ENCODE measurements around the gene ZFAND3.
A peak's percentile ranks its signal among the peaks of the same experiment; 100 is the strongest.

ZFAND3 gene

GRCh38 chr6:37785002-37785662 lies 34.4 kb upstream of the ZFAND3 start:
- TF ChIP-seq FOXM1 (IDR thresholded peaks at IDR 0.05; ENCODE audit: borderline replicate concordance) (no peak), ZNF384 (IDR thresholded peaks at IDR 0.05) (no peak), HDGF (IDR thresholded peaks at IDR 0.05; ENCODE audit: borderline replicate concordance) (no peak), SP1 (IDR thresholded peaks at IDR 0.05) (no peak), BHLHE40 (IDR thresholded peaks at IDR 0.05; ENCODE audit: borderline replicate concordance) (no peak), FOXA1 (IDR thresholded peaks at IDR 0.05) (no peak), PKNOX1 (IDR thresholded peaks at IDR 0.05) (no peak), CTBP1 (IDR thresholded peaks at IDR 0.05; ENCODE audit: borderline replicate concordance) (no peak), LEF1 (IDR thresholded peaks at IDR 0.05; ENCODE audit: borderline replicate concordance) (no peak), ARNT (IDR thresholded peaks at IDR 0.05) (no peak), TARDBP (IDR thresholded peaks at IDR 0.05) (no peak)
- POLR2A ChIA-PET: no interaction called here
- CTCF ChIA-PET: no interaction called here
- DNase-seq (ENCODE audit: extremely low spot score): no peak

- ChIA-PET POLR2A (no interaction called here), CTCF (no interaction called here)
- DNase-seq (ENCODE audit: extremely low spot score): no peak
- no peak for TF ChIP-seq BHLHE40 (IDR thresholded peaks at IDR 0.05; ENCODE audit: borderline replicate concordance)
- no peak for TF ChIP-seq ELF4 (IDR thresholded peaks at IDR 0.05)
- no peak for TF ChIP-seq FOXA1 (IDR thresholded peaks at IDR 0.05)
- TF ChIP-seq L3MBTL2 (conservative IDR thresholded peaks at IDR 0.05): no peak
- TF ChIP-seq NFRKB (IDR thresholded peaks at IDR 0.05): no peak
- no peak for TF ChIP-seq FOXM1 (IDR thresholded peaks at IDR 0.05; ENCODE audit: borderline replicate concordance)
- TF ChIP-seq ARNT (IDR thresholded peaks at IDR 0.05): no peak
- no peak for TF ChIP-seq ZNF384 (IDR thresholded peaks at IDR 0.05)
- no peak for TF ChIP-seq SP1 (IDR thresholded peaks at IDR 0.05)
- no peak for TF ChIP-seq HDGF (IDR thresholded peaks at IDR 0.05; ENCODE audit: borderline replicate concordance)
- no peak for TF ChIP-seq FOXK2 (IDR thresholded peaks at IDR 0.05)
- TF ChIP-seq TARDBP (IDR thresholded peaks at IDR 0.05): no peak
- TF ChIP-seq LEF1 (IDR thresholded peaks at IDR 0.05; ENCODE audit: borderline replicate concordance): no peak
These were observed 33.8 kb upstream of the ZFAND3 start for GRCh38 chr6:37785663-37786270.

GRCh38 chr6:37787216-37787615 lies 32.3 kb upstream of the ZFAND3 start:
- DNase-seq (ENCODE audit: extremely low spot score): no peak
- ChIA-PET POLR2A (no interaction called here), CTCF (no interaction called here)
- no peak for TF ChIP-seq LEF1 (IDR thresholded peaks at IDR 0.05; ENCODE audit: borderline replicate concordance)
- no peak for TF ChIP-seq CTBP1 (IDR thresholded peaks at IDR 0.05; ENCODE audit: borderline replicate concordance)
- no peak for TF ChIP-seq SP1 (IDR thresholded peaks at IDR 0.05)
- no peak for TF ChIP-seq L3MBTL2 (conservative IDR thresholded peaks at IDR 0.05)
- TF ChIP-seq TARDBP (IDR thresholded peaks at IDR 0.05): no peak
- TF ChIP-seq BHLHE40 (IDR thresholded peaks at IDR 0.05; ENCODE audit: borderline replicate concordance): no peak
- TF ChIP-seq SUZ12 (IDR thresholded peaks at IDR 0.05): no peak
- no peak for TF ChIP-seq ELF4 (IDR thresholded peaks at IDR 0.05)
- TF ChIP-seq FOXM1 (IDR thresholded peaks at IDR 0.05; ENCODE audit: borderline replicate concordance): no peak
- no peak for TF ChIP-seq ARNT (IDR thresholded peaks at IDR 0.05)

GRCh38 chr6:37788259-37788658 lies 31.3 kb upstream of the ZFAND3 start:
- POLR2A ChIA-PET: no interaction called here
- CTCF ChIA-PET: interaction anchor here (0.6 kb wide), 1 partner anchor 20 kb away, joined by 5 read pairs; no protein-coding TSS in a partner anchor
- TF ChIP-seq HDGF (IDR thresholded peaks at IDR 0.05; ENCODE audit: borderline replicate concordance): no peak
- no peak for TF ChIP-seq FOXM1 (IDR thresholded peaks at IDR 0.05; ENCODE audit: borderline replicate concordance)
- no peak for TF ChIP-seq PKNOX1 (IDR thresholded peaks at IDR 0.05)
- TF ChIP-seq BHLHE40 (IDR thresholded peaks at IDR 0.05; ENCODE audit: borderline replicate concordance): no peak
- TF ChIP-seq FOXK2 (IDR thresholded peaks at IDR 0.05): no peak
- TF ChIP-seq TARDBP (IDR thresholded peaks at IDR 0.05): no peak
- TF ChIP-seq SP1 (IDR thresholded peaks at IDR 0.05): no peak
- no peak for TF ChIP-seq ZNF384 (IDR thresholded peaks at IDR 0.05)
- no peak for TF ChIP-seq CTBP1 (IDR thresholded peaks at IDR 0.05; ENCODE audit: borderline replicate concordance)
- no peak for TF ChIP-seq SUZ12 (IDR thresholded peaks at IDR 0.05)
- no peak for TF ChIP-seq FOXA1 (IDR thresholded peaks at IDR 0.05)
- no peak for TF ChIP-seq LEF1 (IDR thresholded peaks at IDR 0.05; ENCODE audit: borderline replicate concordance)
- TF ChIP-seq L3MBTL2 (conservative IDR thresholded peaks at IDR 0.05): no peak
- TF ChIP-seq ELF4 (IDR thresholded peaks at IDR 0.05): no peak
- TF ChIP-seq ARNT (IDR thresholded peaks at IDR 0.05): no peak
- TF ChIP-seq NFRKB (IDR thresholded peaks at IDR 0.05): no peak
- no peak for DNase-seq (ENCODE audit: extremely low spot score)

GRCh38 chr6:37791156-37791919 lies 28.2 kb upstream of the ZFAND3 start:
- peak; percentile 93 for DNase-seq (ENCODE audit: extremely low spot score)
- POLR2A ChIA-PET: interaction anchor here (1.0 kb wide), 2 partner anchors 28 to 29 kb away, joined by 3 to 4 read pairs; partner anchors contain the start of gene ZFAND3
- CTCF ChIA-PET: interaction anchor here (0.5 to 1.3 kb wide), 18 partner anchors 9 to 749 kb away, joined by 3 to 6 read pairs (median 3); partner anchors contain the start of gene ZFAND3
- no peak for TF ChIP-seq L3MBTL2 (conservative IDR thresholded peaks at IDR 0.05)
- TF ChIP-seq PKNOX1 (IDR thresholded peaks at IDR 0.05): peak; percentile 77
- TF ChIP-seq HDGF (IDR thresholded peaks at IDR 0.05; ENCODE audit: borderline replicate concordance): 0 out of 2 replicates have a peak, but pooled peaks have one; percentile 53
- TF ChIP-seq LEF1 (IDR thresholded peaks at IDR 0.05; ENCODE audit: borderline replicate concordance): no peak
